ENCODE measurements around the gene CHCHD10. TPM values are rescaled to one million over a fixed set of nuclear protein-coding genes. Genes with fewer than 3 reads are reported as not detected.

CHCHD10 gene
- total and polyA plus RNA-seq, 2 of the 13 experiments (the other 11 are each of a cell fraction or from before 2014, with no cell fraction given), result 37.0 to 62.8 TPM

- TF ChIP-seq EEA1 (CRISPR knock-in tag; IDR thresholded peaks at IDR 0.05; ENCODE audit: borderline replicate concordance) (peak; percentile 35; the same call in 1 of the 2 replicates), KLF11 (CRISPR knock-in tag; IDR thresholded peaks at IDR 0.05) (peak; percentile 37; the same call in 1 of the 2 replicates), MEIS1 (CRISPR knock-in tag; IDR thresholded peaks at IDR 0.05; ENCODE audit: borderline replicate concordance) (peak; percentile 81), XRCC5 (optimal IDR thresholded peaks at IDR 0.05; ENCODE audit: low read length) (peak; percentile 23), ZBTB38 (CRISPR knock-in tag; IDR thresholded peaks at IDR 0.05) (peak; percentile 64; the same call in 1 of the 2 replicates), ZNF788 (CRISPR knock-in tag; IDR thresholded peaks at IDR 0.05; ENCODE audit: borderline replicate concordance) (peak; percentile 91), ZNF451 (CRISPR knock-in tag; IDR thresholded peaks at IDR 0.05) (peak; percentile 77; the same call in 1 of the 2 replicates), ZNF12 (CRISPR knock-in tag; IDR thresholded peaks at IDR 0.05) (no peak), NFKBIZ (CRISPR knock-in tag; IDR thresholded peaks at IDR 0.05) (peak; percentile 56; the same call in 1 of the 2 replicates), CCDC6 (CRISPR knock-in tag; IDR thresholded peaks at IDR 0.05) (peak; percentile 54; the same call in 1 of the 2 replicates), ZNF687 (CRISPR knock-in tag; IDR thresholded peaks at IDR 0.05) (peak; percentile 96), FUBP1 (CRISPR knock-in tag; IDR thresholded peaks at IDR 0.05; ENCODE audit: borderline replicate concordance) (no peak), ZNF282 (IDR thresholded peaks at IDR 0.05; ENCODE audit: partially characterized antibody) (no peak), PCBP1 (IDR thresholded peaks at IDR 0.05; ENCODE audit: borderline replicate concordance, low read depth, low read length) (no peak), KDM5B (CRISPR knock-in tag; IDR thresholded peaks at IDR 0.05; ENCODE audit: borderline replicate concordance) (peak; percentile 89)
- TF ChIP-seq, protein P1, sequence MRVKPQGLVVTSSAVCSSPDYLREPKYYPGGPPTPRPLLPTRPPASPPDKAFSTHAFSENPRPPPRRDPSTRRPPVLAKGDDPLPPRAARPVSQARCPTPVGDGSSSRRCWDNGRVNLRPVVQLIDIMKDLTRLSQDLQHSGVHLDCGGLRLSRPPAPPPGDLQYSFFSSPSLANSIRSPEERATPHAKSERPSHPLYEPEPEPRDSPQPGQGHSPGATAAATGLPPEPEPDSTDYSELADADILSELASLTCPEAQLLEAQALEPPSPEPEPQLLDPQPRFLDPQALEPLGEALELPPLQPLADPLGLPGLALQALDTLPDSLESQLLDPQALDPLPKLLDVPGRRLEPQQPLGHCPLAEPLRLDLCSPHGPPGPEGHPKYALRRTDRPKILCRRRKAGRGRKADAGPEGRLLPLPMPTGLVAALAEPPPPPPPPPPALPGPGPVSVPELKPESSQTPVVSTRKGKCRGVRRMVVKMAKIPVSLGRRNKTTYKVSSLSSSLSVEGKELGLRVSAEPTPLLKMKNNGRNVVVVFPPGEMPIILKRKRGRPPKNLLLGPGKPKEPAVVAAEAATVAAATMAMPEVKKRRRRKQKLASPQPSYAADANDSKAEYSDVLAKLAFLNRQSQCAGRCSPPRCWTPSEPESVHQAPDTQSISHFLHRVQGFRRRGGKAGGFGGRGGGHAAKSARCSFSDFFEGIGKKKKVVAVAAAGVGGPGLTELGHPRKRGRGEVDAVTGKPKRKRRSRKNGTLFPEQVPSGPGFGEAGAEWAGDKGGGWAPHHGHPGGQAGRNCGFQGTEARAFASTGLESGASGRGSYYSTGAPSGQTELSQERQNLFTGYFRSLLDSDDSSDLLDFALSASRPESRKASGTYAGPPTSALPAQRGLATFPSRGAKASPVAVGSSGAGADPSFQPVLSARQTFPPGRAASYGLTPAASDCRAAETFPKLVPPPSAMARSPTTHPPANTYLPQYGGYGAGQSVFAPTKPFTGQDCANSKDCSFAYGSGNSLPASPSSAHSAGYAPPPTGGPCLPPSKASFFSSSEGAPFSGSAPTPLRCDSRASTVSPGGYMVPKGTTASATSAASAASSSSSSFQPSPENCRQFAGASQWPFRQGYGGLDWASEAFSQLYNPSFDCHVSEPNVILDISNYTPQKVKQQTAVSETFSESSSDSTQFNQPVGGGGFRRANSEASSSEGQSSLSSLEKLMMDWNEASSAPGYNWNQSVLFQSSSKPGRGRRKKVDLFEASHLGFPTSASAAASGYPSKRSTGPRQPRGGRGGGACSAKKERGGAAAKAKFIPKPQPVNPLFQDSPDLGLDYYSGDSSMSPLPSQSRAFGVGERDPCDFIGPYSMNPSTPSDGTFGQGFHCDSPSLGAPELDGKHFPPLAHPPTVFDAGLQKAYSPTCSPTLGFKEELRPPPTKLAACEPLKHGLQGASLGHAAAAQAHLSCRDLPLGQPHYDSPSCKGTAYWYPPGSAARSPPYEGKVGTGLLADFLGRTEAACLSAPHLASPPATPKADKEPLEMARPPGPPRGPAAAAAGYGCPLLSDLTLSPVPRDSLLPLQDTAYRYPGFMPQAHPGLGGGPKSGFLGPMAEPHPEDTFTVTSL (CRISPR knock-in tag; IDR thresholded peaks at IDR 0.05; ENCODE audit: borderline replicate concordance), result peak; percentile 17; the same call in 1 of the 2 replicates
Observed at GRCh38 chr22:23716811-23717801, 50.7 kb downstream of the CHCHD10 start (continued).
